Lower leg skin (tissue), 3 donors: Measurements from ENCODE around the gene TLR4.

Source experiments
- CTCF ChIP-seq, 3 donors: fragments of 450-650 bp; IDR thresholded peaks; one replicate each; pipeline ENCODE4 v1.5.1; 2016; ENCODE audit warnings: antibody characterized with exemption in 3 of 3, mild to moderate bottlenecking in 3 of 3, moderate library complexity in 2 of 3
- POLR2A ChIP-seq, 2 donors: fragments of 450-650 bp; IDR thresholded peaks; one replicate each; pipeline ENCODE4 v1.6.1; 2016 to 2017; ENCODE audit warnings: antibody characterized with exemption in 2 of 2, mild to moderate bottlenecking in 1 of 2, moderate library complexity in 1 of 2

DNA sequence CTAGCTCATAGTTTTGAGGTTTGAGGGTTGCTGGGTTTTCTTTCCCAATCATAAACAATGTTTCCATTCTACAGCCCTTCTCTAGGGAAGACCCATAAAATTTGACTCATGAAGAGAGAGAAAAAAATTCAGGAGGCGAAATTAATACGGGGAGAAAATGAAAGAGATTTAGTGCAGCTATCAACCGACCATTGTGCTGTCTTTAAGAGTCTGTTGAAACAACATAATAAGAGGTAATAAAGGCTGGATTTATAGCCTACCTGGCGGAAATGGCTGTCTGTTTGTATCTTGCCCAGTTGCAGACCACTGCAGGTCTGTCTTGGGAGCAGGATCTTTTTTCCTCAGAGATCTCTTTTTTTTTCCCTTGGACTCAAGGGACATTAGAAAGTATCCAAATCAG is 66.9 kb downstream of the TLR4 start:
- TF ChIP-seq CTCF (IDR thresholded peaks at IDR 0.05) (no peak), POLR2A (IDR thresholded peaks at IDR 0.05) (no peak)
